HUES48 (cell line): ENCODE measurements around the gene RBP2.

Experiments
- H3K27ac ChIP-seq: one replicate; pipeline ENCODE4 v1.7.0; 2013; ENCODE audit warnings: low read depth, low read length, inconsistent platforms
- H3K27me3 ChIP-seq: 2 replicates; pipeline ENCODE4 v1.6.1; 2013; ENCODE audit warnings: mild to moderate bottlenecking, low read length; ENCODE audit not compliant: control insufficient read depth, insufficient read depth
- H3K36me3 ChIP-seq: 2 replicates; pipeline ENCODE4 v1.6.1; 2013; ENCODE audit warnings: low read length; ENCODE audit not compliant: control insufficient read depth, insufficient read depth
- H3K4me1 ChIP-seq: 2 replicates; pipeline ENCODE4 v1.6.1; 2013; ENCODE audit warnings: mild to moderate bottlenecking, low read length; ENCODE audit not compliant: control insufficient read depth, insufficient read depth
- H3K4me3 ChIP-seq: 2 replicates; pipeline ENCODE4 v1.5.1; 2013; ENCODE audit warnings: mild to moderate bottlenecking, low read depth, low read length
- H3K9ac ChIP-seq: 2 replicates; pipeline ENCODE4 v1.6.1; 2013; ENCODE audit warnings: mild to moderate bottlenecking, low read depth, low read length, moderate library complexity
- H3K9me3 ChIP-seq: 2 replicates; pipeline ENCODE4 v1.6.1; 2013; ENCODE audit warnings: low read length; ENCODE audit not compliant: control insufficient read depth, insufficient read depth

The RBP2 gene

DNA sequence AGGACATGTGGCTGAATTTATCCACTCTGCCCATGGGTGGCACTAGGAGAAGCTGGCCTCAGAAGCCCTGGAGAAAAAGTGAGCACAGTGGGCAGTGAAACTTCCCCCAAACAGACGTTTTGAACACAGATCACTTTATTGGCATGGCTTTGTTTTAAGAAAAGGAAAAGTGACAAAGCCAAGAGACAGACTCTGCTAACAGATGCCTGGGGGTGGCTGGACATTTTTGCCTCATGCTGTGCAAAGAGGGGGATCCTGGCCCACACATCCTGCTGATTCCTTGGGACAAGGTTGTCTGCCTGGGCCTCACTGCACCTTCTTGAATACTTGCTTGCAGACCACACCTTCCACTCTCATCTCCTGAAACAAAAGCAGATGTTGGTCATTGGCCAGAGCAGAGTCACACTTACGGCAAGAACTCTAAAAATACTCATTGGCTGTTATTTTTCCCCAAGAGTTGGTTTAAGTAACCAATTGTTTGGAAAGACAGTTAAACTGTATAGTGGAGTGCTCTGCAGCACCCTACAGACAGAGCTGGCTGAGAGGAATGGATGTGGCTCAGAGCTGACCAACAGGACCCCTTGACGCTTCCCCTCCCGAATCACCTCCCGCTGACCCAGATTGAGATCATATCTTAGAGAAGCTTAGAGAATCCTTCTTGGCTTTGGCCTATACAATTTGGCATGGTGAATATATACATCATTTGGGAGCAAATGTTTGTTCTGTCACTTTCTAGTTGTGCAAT lies 41.2 kb upstream of the RBP2 start:
- H3K27me3 ChIP-seq, result no peaks in the 10 kb centered on the region
- H3K27ac ChIP-seq, result no peak overlapping the region
- no peaks in the 10 kb centered on the region for H3K9me3 ChIP-seq
- H3K9ac ChIP-seq, result no peak overlapping the region
- H3K36me3 ChIP-seq, result no peaks in the 10 kb centered on the region
- H3K4me1 ChIP-seq, result no peaks in the 10 kb centered on the region
- H3K4me3 ChIP-seq, result no peak overlapping the region

DNA sequence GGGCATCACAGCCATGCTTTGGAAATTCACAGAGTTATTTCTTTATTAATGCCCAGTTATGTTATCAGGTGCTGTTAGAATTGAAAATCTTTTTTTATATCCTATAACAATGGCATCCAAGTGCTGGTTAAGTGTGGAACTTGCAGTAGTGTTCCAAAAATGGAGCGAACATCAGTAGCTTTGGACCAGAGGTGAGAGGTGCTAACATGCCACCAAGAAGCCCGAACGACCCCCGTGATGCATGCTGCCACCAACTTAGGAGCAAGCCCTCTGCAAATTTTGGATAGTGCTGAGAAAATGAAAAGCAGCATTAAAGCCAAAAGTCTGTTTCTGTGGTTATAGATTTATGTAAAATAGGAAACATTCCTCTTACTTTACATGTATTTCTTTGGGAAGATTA lies 38.4 kb upstream of the RBP2 start:
- no peak overlapping the region for H3K4me3 ChIP-seq
- H3K27ac ChIP-seq, result no peak overlapping the region
- no peaks in the 10 kb centered on the region for H3K4me1 ChIP-seq
- no peaks in the 10 kb centered on the region for H3K9me3 ChIP-seq
- H3K9ac ChIP-seq, result no peak overlapping the region
- H3K27me3 ChIP-seq, result no peaks in the 10 kb centered on the region
- no peaks in the 10 kb centered on the region for H3K36me3 ChIP-seq

DNA sequence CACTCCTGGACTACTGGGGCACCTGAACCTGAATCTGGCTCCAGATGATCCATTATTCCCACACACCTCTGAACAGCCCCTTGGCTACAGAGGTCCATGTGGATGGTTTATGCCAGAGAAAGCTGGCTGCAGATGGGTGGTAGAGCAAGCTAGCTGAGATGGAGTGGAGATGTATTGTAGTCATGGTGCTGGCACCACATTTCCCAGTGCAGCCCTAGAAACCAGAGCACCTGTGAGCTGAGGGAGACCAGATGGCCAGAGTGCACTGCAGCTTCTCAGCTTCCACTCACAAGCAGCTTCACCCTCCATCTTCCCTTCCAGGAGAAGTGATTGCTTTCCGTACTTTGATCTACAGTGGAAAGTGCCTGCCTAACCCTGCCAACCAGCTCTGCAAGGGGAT lies 33.3 kb upstream of the RBP2 start:
- H3K4me3 ChIP-seq, result no peak overlapping the region
- no peaks in the 10 kb centered on the region for H3K9me3 ChIP-seq
- H3K36me3 ChIP-seq, result no peaks in the 10 kb centered on the region
- no peaks in the 10 kb centered on the region for H3K4me1 ChIP-seq
- H3K9ac ChIP-seq, result no peak overlapping the region
- H3K27me3 ChIP-seq, result no peaks in the 10 kb centered on the region
- no peak overlapping the region for H3K27ac ChIP-seq

DNA sequence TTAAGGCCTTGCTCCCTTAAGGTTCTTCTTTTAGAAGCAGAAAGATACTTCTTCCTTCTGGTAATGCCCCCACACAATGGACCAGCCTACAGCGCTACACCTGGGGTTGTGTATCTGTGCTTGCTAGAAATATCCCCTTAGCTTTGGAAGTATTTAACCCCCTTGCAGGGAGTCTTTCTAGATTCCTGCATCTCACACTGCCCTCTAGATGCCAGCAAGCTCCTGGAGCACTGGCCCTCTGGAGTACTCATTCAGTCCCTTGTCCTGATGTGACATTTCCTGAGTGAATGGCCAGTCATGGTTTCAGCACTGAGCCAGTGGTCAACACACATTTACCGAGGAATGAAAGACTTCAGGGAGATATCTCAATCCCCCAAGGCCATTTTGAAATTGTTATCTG lies 30.4 kb upstream of the RBP2 start:
- Histone ChIP-seq H3K9ac (no peak overlapping the region), H3K9me3 (no peaks in the 10 kb centered on the region), H3K4me1 (no peaks in the 10 kb centered on the region), H3K36me3 (no peaks in the 10 kb centered on the region), H3K4me3 (no peak overlapping the region), H3K27me3 (no peaks in the 10 kb centered on the region), H3K27ac (no peak overlapping the region)

DNA sequence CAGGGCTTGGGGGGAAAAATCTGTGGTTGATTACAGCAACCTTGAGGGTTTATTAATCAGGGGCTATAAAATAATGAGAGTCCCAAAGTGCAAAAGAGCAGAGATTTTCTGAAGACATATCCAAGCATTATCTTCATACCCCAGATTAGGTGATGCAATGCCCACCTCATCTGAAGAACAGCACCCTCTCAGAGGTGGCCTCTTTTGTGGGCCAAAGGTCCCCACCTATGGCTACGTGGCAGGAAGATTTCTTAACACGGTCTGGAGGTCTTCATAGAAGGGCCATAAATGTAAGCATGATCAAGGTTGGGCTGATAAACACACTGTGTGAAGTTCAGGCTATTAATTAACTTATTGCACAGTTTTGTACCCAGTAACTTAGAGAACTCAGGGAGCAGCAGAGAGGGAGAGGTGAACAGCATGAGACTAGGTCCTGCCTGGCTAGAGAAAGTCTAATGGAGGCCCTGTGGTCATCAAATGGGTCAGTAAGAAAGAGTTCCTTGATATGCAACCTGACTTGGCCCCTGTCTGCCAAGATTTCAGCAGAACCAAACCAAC lies 29.6 kb upstream of the RBP2 start:
- no peak overlapping the region for H3K27ac ChIP-seq
- H3K9ac ChIP-seq, result no peak overlapping the region
- H3K27me3 ChIP-seq, result no peaks in the 10 kb centered on the region
- H3K4me1 ChIP-seq, result no peaks in the 10 kb centered on the region
- no peaks in the 10 kb centered on the region for H3K36me3 ChIP-seq
- no peaks in the 10 kb centered on the region for H3K9me3 ChIP-seq
- H3K4me3 ChIP-seq, result no peak overlapping the region

DNA sequence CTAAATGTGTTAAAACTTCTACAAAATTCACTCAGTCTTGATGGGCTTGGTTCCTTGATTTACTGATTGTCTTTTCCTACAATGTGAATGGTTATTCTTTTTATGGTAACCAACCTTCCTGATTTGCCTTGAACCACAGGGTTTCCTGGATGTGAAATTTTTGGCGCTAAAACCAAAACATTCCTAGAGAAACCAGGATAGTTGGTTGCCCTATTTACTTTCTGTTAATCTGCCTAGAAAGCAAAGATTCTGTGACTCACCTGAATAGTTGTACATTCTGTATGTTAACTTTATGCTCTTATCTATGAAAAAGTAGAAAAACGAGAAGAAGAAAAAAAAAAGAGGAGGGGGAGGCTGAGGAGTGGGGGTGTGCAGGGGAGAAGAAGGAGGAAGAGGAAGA lies 23.2 kb upstream of the RBP2 start:
- H3K36me3 ChIP-seq, result no peaks in the 10 kb centered on the region
- H3K27ac ChIP-seq, result no peak overlapping the region
- H3K9ac ChIP-seq, result no peak overlapping the region
- H3K27me3 ChIP-seq, result no peaks in the 10 kb centered on the region
- H3K4me1 ChIP-seq, result peaks cover 7% of the 10 kb centered on the region; the same call in 1 of the 2 replicates
- 0 out of 2 replicates have a peak, but pooled peaks cover under 1% of the 10 kb centered on the region for H3K9me3 ChIP-seq
- H3K4me3 ChIP-seq, result no peak overlapping the region

DNA sequence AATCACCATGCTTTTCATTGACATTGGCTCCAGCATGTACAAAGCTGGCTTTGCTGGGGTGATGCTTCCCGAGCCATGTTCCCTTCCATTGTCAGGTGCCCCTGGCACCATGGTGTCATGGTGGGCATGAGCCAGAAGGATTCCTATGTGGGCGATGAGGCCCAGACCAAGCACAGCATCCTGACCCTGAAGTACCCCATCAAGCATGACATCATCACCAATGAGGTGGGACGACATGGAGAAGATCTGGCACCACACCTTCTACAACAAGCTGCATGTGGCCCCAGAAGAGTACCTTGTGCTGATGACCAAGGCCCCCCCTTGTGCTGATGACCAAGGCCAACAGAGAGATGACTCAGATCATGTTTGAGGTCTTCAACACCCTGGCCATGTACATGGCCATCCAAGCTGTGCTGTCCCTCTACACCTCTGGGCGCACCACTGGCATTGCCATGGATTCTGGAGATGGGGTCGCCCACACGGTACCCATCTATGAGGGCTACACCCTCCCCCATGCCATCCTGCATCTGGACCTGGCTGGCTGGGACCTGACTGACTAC lies 17.6 kb upstream of the RBP2 start:
- H3K27me3 ChIP-seq, result no peaks in the 10 kb centered on the region
- H3K9ac ChIP-seq, result no peak overlapping the region
- H3K27ac ChIP-seq, result no peak overlapping the region
- no peak overlapping the region for H3K4me3 ChIP-seq
- peaks cover 12% of the 10 kb centered on the region; the same call in 1 of the 2 replicates for H3K4me1 ChIP-seq
- H3K36me3 ChIP-seq, result no peaks in the 10 kb centered on the region
- H3K9me3 ChIP-seq, result peaks cover 7% of the 10 kb centered on the region; the same call in 1 of the 2 replicates

DNA sequence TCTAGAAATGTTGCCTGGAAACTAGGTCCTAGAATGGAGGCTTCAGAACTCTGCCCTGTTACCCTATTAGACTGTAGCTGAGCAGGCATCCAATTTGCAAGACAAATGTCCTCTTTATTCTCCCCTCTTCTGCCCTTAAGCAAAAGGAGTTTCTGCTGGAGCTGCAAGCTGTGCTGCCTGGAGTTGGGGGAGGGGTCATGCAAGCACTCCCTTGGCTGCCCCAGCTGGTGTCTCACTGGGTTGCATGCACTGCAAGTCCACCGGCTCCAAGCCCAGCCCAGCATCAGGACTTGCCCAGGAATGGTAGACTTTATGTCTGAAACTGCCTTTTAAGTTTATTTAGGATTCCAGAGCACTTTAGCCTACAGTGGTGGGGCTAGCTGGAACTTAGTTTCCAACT lies 15.7 kb upstream of the RBP2 start:
- Histone ChIP-seq H3K4me3 (0 out of 2 replicates have a peak overlapping the region, but pooled peaks have one; percentile 3), H3K4me1 (peaks cover 12% of the 10 kb centered on the region; the same call in 1 of the 2 replicates), H3K27me3 (no peaks in the 10 kb centered on the region), H3K9ac (no peak overlapping the region), H3K9me3 (peaks cover 7% of the 10 kb centered on the region; the same call in 1 of the 2 replicates), H3K36me3 (no peaks in the 10 kb centered on the region), H3K27ac (peak overlapping the region; percentile 52)

DNA sequence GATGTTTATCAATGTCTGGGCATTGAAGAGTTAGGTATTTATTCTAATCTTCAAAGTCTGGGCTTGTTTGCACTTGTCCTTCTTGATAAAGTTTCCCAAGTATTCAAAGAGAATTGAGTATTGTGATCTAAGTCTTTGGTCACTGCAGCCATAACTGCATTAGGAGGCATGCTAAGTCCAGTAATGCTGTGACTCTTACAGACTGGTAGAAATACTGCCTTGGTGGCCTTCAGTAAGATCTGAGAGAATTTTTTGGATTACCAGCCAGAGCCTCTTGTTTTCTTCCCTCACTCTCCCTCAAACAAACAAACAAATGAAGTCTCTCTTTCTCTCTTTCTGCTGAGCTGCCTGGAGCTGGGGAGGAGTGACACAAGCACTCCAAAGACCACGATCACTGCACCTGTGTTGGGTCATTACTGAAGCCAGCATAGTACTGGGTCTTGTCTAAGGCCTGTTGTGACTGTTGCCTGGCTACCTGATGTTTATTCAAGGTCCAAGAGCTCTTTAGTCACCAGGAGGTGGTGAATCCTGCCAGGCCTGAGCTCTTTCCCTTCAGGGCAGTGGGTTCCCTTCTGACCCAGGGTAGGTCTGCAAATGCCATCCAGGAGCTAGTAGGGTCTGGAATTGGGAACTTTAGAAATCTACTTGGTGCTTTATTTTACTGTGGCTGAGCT lies 14.8 kb upstream of the RBP2 start:
- peak overlapping the region; percentile 52 for H3K27ac ChIP-seq
- no peaks in the 10 kb centered on the region for H3K27me3 ChIP-seq
- H3K9me3 ChIP-seq, result peaks cover 7% of the 10 kb centered on the region; the same call in 1 of the 2 replicates
- H3K4me3 ChIP-seq, result no peak overlapping the region
- H3K4me1 ChIP-seq, result peaks cover 12% of the 10 kb centered on the region; the same call in 1 of the 2 replicates
- H3K36me3 ChIP-seq, result no peaks in the 10 kb centered on the region
- H3K9ac ChIP-seq, result no peak overlapping the region

DNA sequence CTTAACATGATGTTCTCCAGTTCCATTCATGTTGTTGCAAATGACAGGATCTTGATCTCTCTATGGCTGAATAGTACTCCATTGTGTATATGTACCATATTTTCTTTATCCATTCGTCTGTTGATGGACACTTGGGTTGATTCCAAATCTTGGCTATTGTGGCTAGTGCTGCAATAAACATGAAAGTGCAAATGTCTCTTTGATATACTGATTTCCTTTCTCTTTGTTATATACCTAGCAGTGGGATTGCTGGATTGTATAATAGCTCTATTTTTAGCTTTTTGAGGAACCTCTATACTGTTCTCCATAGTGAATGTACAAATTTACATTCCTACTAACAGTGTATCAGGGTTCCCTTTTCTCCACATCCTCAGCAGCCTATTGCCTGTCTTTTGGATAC lies 5.9 kb upstream of the RBP2 start:
- H3K27ac ChIP-seq, result no peak overlapping the region
- H3K36me3 ChIP-seq, result no peaks in the 10 kb centered on the region
- no peaks in the 10 kb centered on the region for H3K27me3 ChIP-seq
- H3K9me3 ChIP-seq, result no peaks in the 10 kb centered on the region
- no peak overlapping the region for H3K9ac ChIP-seq
- peaks cover 5% of the 10 kb centered on the region; the same call in 1 of the 2 replicates for H3K4me1 ChIP-seq
- no peak overlapping the region for H3K4me3 ChIP-seq

DNA sequence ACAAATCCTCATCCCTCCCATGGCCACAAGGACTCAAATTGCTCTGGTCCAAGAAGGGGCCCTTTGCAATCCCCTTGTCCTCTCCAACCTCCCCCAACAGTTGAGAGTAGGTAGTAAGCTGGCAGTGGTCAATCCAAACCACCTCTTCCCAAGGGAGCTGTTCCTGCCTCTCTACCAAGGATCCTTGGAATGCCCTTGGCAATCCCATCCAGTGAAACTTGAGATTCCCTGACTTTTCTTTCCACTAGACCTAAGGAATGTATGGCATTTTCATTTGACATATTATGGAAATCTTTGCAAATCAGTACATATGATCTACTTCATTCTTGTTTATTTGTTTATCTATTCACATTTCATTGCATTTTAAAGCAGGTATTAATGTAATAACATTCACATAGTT lies 4.8 kb upstream of the RBP2 start:
- Histone ChIP-seq H3K36me3 (no peaks in the 10 kb centered on the region), H3K9ac (no peak overlapping the region)

More for the DNA sequence above, 4.8 kb upstream of the RBP2 start:
- Histone ChIP-seq H3K27ac (no peak overlapping the region), H3K9me3 (no peaks in the 10 kb centered on the region), H3K4me1 (peaks cover 5% of the 10 kb centered on the region; the same call in 1 of the 2 replicates), H3K4me3 (no peak overlapping the region), H3K27me3 (no peaks in the 10 kb centered on the region)
